Heart right ventricle (tissue), 16 donors: ENCODE results near the gene ADAMTS5. TPM values are rescaled to one million over a fixed set of nuclear protein-coding genes. Genes with fewer than 3 reads are reported as not detected.

ENCODE experiments used
- ATAC-seq, 8 donors: fragments of 200-7000 bp; cut with Tn5 transposase; one replicate each; pipeline ENCODE4 v1.9.1; 2020; ENCODE audit warnings: mild to moderate bottlenecking in 8 of 8, moderate library complexity in 8 of 8, moderate number of reproducible peaks in 1 of 8
- DNase-seq, 2 donors: peaks; one replicate each; pipeline ENCODE4 v3.0.0-alpha.2; 2020
- H3K27ac ChIP-seq, 10 donors: fragments of 200-600 bp; sonication (generic) in 2 of 10; one replicate each; pipeline versions ENCODE4 v1.5.0 to v1.8.0; 2020 to 2022; ENCODE audit warnings: mild to moderate bottlenecking in 3 of 10
- H3K27me3 ChIP-seq, 7 donors: fragments of 200-600 bp; one replicate each; pipeline ENCODE4 v1.8.0; 2021 to 2022; ENCODE audit warnings: mild to moderate bottlenecking in 2 of 7
- H3K36me3 ChIP-seq, 9 donors: fragments of 200-600 bp; sonication (generic) in 1 of 9; one replicate each; pipeline versions ENCODE4 v1.5.0 to v1.8.0; 2020 to 2022; ENCODE audit warnings: mild to moderate bottlenecking in 2 of 9
- H3K4me1 ChIP-seq, 9 donors: fragments of 200-600 bp; sonication (generic) in 1 of 9; one replicate each; pipeline versions ENCODE4 v1.5.0 to v1.8.0; 2020 to 2022; ENCODE audit warnings: mild to moderate bottlenecking in 4 of 9
- H3K4me3 ChIP-seq, 10 donors: fragments of 200-600 bp; sonication (generic) in 2 of 10; one replicate each; pipeline versions ENCODE4 v1.5.0 to v1.8.0; 2020 to 2022; ENCODE audit warnings: mild to moderate bottlenecking in 7 of 10, moderate library complexity in 2 of 10
- H3K9me3 ChIP-seq, 11 donors: fragments of 200-600 bp in 10 of 11; sonication (generic) in 2 of 11; one replicate each; pipeline versions ENCODE4 v1.5.0 to v1.8.0; 2013 to 2022; ENCODE audit warnings: mild to moderate bottlenecking in 2 of 11, control low read depth in 1 of 11, moderate library complexity in 1 of 11
- WGBS, 2 donors: extraction: QIAGEN DNeasy Blood & Tissue Kit; methylation state at CpG; one replicate each; pipeline ENCODE4 v1.1.7; 2013; ENCODE audit warnings: inconsistent platforms in 1 of 2; 5-methylcytosine and 5-hydroxymethylcytosine counted together
- intact Hi-C, 10 donors: fragments of 100-400 bp; cut with DNase I; formaldehyde crosslinking; loops; one replicate each; pipeline versions ENCODE4 v1.11.1 to v1.14.2; 2022
- polyA plus RNA-seq, 2 donors: library from polyadenylated mRNA; stranded (reverse); fragments of 200-250 nt; gene quantifications; one replicate each; pipeline ENCODE4 v1.2.3, GENCODE V29; 2013
- total RNA-seq, 10 donors: library from RNA; stranded (reverse); fragmentation: NEBNext Ultra II Directional in 3 of 10; extraction: Animal tissue kit (Norgen Biotek cat#: 25700) in 3 of 10; gene quantifications; one replicate each; pipeline versions ENCODE4 v1.2.1 to v1.2.4, GENCODE V29; 2021 to 2023
- TF ChIP-seq, protein P1 (sequence below), 9 donors: fragments of 200-600 bp; sonication (generic) in 2 of 9; IDR thresholded peaks; one replicate each; pipeline versions ENCODE4 v1.5.0 to v1.8.0; 2021 to 2022; ENCODE audit warnings: antibody characterized with exemption in 9 of 9, mild to moderate bottlenecking in 5 of 9, moderate library complexity in 1 of 9
- donor health status: Arrhythmogenic right ventricular cardiomyopathy.
- donor health status: ischemic (EF 13 %, LVEDD 7.1; RV severe dilation, severe dysfunction).
- donor health status: healthy with polysubstance abuse.
- donor health status: DM: no; HTN: yes; CAD: no.
- donor health status: DM: no; HTN: no; CAD: no.
- donor health status: ischemic (EF 25% LVEDD 6.9; RV normal size, moderate dysfunction).
- donor health status: ischemic (EF 25% LVEDD 5.7; RV mildly dilated, moderate dysfunction).
- donor health status: healthy.
- donor health status: DM: yes; HTN: yes; CAD: no.
- donor health status: Ischemic cardiomyopathy.
- donor health status: ischemic (EF 35%, LVEDD 5.7; RV mildly dilated, moderate dysfunction).
- donor health status: nonischemic (EF 11% LVEDD 7.7; RV severe dilation, severe dysfunction).
- donor health status: DM: yes; HTN: yes; CAD: no.
- donor health status: PGD.
- donor health status: ischemic (EF 29% LVEDD 5.4; RV normal size, mild dysfunction).
- donor health status: nonischemic (EF 23%, LVEDD 6.1; RV moderate dilation, normal function).

Gene ADAMTS5
- total and polyA plus RNA-seq, 12 donors = 1.6 to 7.1 (median 2.9) TPM

DNA sequence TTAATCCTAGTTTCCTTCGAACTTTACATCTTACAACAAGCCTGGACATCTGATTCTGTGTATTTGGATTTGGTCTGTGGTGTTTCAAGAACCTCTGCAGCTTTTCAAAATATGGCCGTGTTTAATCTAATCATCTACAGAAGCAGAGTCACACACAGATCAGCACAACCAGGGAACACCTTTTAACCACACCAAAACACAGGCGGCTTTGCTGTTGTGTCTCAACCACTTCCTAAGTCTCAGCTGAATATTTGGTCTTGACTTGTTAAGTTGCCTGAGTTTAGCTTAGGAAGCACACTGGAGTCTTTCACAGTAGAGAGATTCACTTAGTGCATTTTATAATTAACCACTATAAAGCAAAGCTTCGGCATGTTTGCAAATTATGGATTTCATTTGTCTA, 17.1 kb downstream of the ADAMTS5 start:
- intact Hi-C loops = no loop called here

DNA sequence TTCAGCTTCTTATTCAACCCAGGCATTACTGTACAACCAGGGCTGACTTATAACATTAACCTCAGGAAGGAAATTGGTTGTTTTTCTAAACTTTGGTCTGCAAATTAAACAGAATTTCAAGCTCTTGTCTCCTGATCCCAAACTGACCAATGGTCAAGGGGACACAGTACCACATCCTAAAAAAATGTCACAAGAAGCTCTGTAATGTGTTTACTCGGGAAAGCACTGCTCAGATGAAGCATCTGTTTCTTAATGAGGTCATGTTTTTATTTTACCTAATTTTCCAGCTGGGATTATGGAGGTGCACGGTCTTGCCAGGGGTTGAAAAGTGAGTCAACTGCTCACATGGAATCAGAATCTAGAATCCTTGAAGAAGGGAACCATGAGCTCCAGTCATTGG, 18.7 kb downstream of the ADAMTS5 start:
- Histone ChIP-seq H3K9me3 (no peaks in the 10 kb centered on the region), H3K4me1 (peaks cover 0 to 30% (median 10%) of the 10 kb centered on the region in 9 donors), H3K4me3 (no peak overlapping the region), H3K36me3 (no peaks in the 10 kb centered on the region), H3K27ac (no peak overlapping the region), H3K27me3 (peaks cover 0 to 5% (median 0%) of the 10 kb centered on the region in 7 donors)
- ATAC-seq = peak in 7 of 8 donors; percentile 36 to 81 (median 62)
- intact Hi-C loops = no loop called here
- WGBS, 2 donors = 47 to 60% methylated on average over 2 of the region's 2 CpGs
- no peak for DNase-seq
- TF ChIP-seq, protein P1, sequence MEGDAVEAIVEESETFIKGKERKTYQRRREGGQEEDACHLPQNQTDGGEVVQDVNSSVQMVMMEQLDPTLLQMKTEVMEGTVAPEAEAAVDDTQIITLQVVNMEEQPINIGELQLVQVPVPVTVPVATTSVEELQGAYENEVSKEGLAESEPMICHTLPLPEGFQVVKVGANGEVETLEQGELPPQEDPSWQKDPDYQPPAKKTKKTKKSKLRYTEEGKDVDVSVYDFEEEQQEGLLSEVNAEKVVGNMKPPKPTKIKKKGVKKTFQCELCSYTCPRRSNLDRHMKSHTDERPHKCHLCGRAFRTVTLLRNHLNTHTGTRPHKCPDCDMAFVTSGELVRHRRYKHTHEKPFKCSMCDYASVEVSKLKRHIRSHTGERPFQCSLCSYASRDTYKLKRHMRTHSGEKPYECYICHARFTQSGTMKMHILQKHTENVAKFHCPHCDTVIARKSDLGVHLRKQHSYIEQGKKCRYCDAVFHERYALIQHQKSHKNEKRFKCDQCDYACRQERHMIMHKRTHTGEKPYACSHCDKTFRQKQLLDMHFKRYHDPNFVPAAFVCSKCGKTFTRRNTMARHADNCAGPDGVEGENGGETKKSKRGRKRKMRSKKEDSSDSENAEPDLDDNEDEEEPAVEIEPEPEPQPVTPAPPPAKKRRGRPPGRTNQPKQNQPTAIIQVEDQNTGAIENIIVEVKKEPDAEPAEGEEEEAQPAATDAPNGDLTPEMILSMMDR (IDR thresholded peaks at IDR 0.05) = no peak

More for the DNA sequence above, 17.1 kb downstream of the ADAMTS5 start:
- H3K27me3 ChIP-seq = peaks cover 0 to 5% (median 0%) of the 10 kb centered on the region in 7 donors
- WGBS, 2 donors = 84 to 87% methylated on average over 4 of the region's 4 CpGs
- peaks cover 0 to 8% (median 0%) of the 10 kb centered on the region in 9 donors for H3K36me3 ChIP-seq
- H3K4me1 ChIP-seq = peaks cover 0 to 25% (median 10%) of the 10 kb centered on the region in 9 donors
- no peak overlapping the region for H3K27ac ChIP-seq
- no peak overlapping the region for H3K4me3 ChIP-seq
- no peak for DNase-seq
- no peaks in the 10 kb centered on the region for H3K9me3 ChIP-seq
- no peak for ATAC-seq
- TF ChIP-seq, protein P1 (IDR thresholded peaks at IDR 0.05) = no peak

DNA sequence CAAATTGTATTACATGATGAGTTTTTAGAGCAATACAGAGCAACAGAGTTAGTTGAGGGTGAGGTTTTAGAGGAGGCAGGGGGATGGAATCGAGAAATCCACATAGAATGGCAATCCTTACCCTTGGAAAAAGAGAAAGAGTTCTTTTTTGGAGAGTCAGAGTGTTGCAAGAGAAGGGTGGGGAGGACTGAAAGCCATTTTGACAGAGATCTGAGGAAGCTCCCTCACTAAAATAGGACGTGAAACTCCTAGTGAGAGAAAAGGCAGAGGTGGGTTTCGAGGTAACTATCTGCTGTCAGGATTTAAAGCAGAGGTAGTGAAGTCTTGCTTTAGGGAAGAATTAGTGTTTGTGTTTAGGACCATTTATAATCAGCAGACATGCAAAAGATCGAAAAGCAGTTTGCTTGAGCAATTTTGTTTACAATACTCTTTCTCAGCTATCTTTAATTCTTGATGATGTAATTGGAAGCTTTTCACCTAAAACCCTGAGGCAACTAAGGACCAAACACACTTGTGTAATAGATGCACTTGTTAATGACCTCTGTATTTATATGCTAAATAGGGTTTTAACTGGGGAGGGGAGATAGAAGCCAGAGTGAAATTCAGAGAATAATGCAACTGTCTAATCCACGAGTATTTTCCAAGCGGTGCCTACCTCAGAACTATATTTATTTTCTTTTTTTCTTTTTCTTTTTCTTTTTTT, 20.0 kb downstream of the ADAMTS5 start:
- TF ChIP-seq, protein P1 (IDR thresholded peaks at IDR 0.05) = no peak
- Histone ChIP-seq H3K36me3 (no peaks in the 10 kb centered on the region), H3K9me3 (no peaks in the 10 kb centered on the region), H3K27ac (peak overlapping the region in 2 of 10 donors; percentile 35 to 37), H3K4me3 (no peak overlapping the region), H3K27me3 (no peaks in the 10 kb centered on the region), H3K4me1 (peaks cover 0 to 35% (median 10%) of the 10 kb centered on the region in 9 donors)
- intact Hi-C loops = no loop called here
- ATAC-seq (no peak), DNase-seq (no peak)
- 78 to 83% methylated on average over 6 of the region's 6 CpGs for WGBS, 2 donors

DNA sequence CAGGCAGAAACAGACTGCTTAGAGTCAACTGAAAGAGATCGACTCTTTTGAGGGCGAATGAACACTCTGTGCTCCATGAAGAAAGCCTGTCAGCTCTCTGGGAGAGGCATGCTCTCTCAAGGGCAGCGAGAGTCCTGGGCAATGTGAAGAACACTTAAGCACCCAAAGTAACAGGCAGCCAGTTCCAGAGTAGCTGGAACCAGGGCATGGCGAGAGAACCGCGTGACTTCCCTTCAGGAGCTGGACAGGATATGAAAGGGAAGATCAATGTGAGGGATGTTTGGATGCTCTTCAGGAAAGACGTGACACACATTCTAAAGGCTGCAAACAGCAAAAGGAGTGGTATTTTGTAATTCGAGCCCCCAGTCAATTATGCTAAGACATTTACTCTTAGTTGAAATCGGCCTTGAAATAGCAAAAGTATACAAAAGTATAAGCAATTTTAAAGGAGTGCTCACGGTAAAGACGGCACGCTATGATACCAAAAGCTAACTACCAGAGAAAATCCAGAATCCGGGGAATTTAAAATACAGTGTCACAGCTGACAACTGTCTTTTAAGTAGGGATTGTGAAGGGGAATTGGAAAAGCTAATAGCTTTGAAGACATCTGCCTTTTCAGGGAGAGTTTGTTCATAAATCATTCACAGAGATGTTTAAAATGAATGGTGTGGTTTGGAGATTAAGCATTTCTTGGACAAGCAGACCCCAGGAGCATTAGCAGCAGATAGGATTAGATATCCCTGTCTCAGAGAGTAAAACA, 20.8 kb downstream of the ADAMTS5 start:
- TF ChIP-seq, protein P1 (IDR thresholded peaks at IDR 0.05) = no peak
- peak; percentile 38 to 96 (median 73) for ATAC-seq
- H3K27ac ChIP-seq = peak overlapping the region in 4 of 10 donors; percentile 6 to 37 (median 24)
- no peak overlapping the region for H3K4me3 ChIP-seq
- peaks cover 0 to 35% (median 10%) of the 10 kb centered on the region in 9 donors for H3K4me1 ChIP-seq
- no peaks in the 10 kb centered on the region for H3K36me3 ChIP-seq
- DNase-seq = peak; percentile 13 to 30
- intact Hi-C loops = no loop called here
- H3K9me3 ChIP-seq = no peaks in the 10 kb centered on the region
- no peaks in the 10 kb centered on the region for H3K27me3 ChIP-seq
- WGBS, 2 donors = 52 to 61% methylated on average over 13 of the region's 13 CpGs
